Stimulated activated naive CD4-positive, alpha-beta T cell (primary cell): Measurements from ENCODE around the gene WASF2.
A peak's percentile ranks its signal among the peaks of the same experiment; 100 is the strongest.
"Not testable (repeated sequence)": the region's sequence is repeated elsewhere in the genome, so short reads cannot be mapped to it uniquely, and the experiment has no call there.

ENCODE experiments used
- DNase-seq, 6 experiments: peaks; one replicate each; lab custom pipeline; 2025; lab: John Stamatoyannopoulos, UW

The WASF2 gene

DNA sequence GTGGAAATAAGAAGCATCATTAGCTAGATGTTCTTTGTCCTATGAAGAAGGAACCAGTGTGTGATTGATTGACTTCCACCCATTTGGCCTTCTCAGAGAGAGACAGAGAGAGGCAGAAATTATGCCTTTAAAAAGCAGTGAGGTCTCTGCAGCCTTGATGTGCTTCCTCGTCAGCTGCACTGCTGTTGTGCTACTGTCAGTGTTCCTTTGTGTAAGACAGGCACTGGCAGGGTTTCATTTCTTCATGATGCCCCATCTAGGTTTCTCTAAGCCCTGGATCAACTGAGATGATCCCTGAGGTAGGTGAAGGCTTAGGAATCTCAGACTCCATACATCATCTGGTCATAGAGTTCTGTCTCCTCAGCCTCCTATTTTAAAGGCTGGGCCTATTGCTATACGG, 62.6 kb downstream of the WASF2 start:
- DNase-seq = no peak

DNA sequence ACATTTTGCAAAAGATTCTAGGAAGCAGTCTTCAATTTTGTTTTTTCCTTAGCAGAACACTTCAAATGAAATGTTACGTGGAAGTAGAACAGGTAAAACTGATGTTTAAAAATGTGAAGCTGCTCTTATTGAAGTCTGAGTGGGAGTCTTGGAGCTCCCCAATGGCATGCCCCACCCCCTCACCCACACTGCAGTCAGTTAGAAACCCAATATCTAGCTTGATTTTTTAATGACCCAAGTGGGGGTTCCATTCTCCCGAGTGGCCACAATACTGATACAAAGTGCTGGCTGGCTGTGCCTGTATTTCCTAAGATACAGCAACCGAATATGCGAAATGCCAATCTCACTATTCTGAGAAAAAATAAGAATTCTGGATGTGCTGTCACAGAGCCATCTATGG, 66.3 kb downstream of the WASF2 start:
- DNase-seq = no peak

DNA sequence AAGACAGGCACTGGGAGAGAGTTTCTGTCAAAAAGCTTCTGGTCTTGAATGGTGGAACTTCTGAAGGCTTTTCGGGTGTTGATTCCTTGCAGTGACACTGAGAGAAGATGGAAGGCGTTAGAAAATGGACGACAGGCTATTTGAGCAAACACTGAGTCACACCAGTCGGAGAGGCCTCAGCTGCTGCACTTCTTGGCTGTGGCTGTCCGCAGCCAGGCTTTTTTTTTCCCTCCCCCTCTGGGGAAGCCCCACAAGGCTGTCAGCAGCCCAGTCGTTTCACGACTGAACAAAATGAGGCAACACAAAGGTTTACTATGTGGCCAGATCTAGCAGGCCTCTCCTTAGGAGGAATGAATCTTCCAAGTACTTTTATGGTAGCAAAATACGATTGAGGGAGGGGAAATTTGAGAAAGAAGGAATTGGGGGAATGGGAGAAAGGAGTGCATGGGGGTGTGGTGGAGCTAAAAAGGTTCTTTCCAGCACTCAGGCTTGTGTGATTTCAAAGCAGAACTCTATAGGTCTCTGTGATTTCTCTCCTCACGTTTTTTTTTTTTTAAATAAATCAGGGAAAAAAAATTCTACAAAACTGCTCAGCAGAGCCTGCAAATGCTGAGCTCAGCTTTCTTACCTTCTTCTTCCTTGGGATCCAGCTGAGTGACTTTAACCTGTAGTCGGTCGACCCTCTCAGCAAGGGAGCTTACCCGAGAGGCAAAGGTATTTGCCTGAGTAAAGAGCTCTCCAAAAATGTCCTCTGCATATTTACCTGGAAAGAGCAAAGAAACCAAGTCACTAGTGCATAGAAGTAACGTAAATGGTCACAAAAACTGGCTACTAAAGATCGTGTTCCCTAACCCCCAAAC, 71.4 kb downstream of the WASF2 start:
- no peak for DNase-seq

- no peak for DNase-seq
These were observed 72.3 kb downstream of the WASF2 start for GRCh38 chr1:27417713-27418112.

GRCh38 chr1:27416387-27417111, 73.4 kb downstream of the WASF2 start:
- peak; percentile 10 to 62 (median 46) for DNase-seq

GRCh38 chr1:27414091-27414490, 75.9 kb downstream of the WASF2 start:
- no peak for DNase-seq

GRCh38 chr1:27413004-27413403, 77.0 kb downstream of the WASF2 start:
- DNase-seq = no peak

DNA sequence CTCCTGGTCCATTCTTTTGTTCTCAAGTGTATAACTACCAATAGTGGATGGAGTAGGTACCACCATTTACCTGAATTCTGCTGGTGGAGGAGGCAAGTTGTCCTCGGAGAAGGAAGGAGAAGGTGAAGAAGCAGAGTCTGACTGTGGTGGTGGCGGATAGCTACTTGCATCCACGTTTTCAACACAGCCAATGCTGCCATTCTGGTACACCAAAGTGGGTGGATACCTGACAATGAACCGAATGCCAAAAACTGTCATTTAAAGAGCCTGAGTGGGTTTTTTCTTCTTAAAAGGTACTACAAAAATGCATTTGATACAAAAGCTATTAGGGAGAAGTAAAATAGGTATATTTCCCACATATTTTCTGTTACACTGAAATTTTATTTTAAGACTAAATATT, 77.5 kb downstream of the WASF2 start:
- DNase-seq = no peak

- DNase-seq = no peak
These were observed 79.3 kb downstream of the WASF2 start for GRCh38 chr1:27410709-27411108.

DNA sequence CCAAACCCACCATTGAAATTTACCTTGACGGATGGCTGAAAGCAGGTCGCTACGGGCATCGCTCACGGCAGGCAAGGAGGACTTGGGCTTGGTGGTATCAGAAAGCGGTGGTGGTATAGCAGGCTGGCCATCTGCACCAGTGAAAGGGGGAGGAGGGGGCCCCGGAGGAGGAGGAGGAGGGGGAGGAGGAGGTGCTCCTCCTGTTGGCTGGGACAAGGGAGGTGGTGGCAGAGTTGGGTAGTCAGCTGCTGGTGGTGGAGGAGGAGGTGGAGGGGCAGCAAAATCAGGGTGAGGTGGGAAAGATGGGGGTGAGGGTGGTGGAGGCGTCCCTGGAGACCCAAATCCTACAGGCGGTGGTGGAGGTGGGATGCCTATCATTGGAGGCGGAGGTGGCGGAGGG, 80.3 kb downstream of the WASF2 start:
- no peak for DNase-seq

DNA sequence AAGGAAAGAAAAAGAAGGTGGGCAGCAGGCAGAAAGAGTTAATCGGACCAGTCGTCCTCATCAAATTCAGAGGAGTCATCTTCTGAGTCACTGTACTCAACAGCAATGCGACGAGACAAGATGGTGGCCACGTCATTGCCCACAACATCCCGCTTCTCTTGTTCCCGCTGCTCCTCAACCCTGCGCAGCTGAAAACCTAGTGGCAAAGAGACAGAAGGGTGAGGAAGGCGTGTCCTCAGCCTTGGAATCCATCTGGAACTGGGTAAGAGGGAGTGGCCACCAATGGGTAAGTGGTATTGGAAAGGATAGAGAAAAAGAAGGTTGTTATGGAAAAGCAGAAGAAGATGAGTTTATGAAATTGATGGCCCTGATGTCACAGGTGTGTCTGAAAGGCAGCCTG, 81.8 kb downstream of the WASF2 start:
- DNase-seq = no peak

DNA sequence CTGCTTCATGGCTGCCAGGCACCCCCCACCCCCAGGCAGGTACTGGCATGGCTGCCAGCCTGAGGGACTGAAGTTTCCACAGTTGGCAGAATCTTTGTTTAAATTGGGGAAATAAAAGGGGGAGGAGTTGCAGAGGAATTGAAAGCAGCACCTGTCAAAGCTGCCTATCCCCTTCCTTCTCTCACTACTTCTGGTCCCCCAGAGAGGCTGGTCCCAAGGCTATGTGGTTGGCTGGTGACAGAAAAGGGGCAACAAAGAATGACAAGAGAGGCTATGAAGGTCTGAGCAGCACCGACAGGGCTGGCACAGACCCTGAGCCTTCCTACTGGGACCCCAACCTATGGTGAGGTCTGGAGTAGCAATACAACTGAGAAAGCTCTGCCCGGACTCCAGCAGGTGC, 83.2 kb downstream of the WASF2 start:
- not testable (repeated sequence) for DNase-seq

DNA sequence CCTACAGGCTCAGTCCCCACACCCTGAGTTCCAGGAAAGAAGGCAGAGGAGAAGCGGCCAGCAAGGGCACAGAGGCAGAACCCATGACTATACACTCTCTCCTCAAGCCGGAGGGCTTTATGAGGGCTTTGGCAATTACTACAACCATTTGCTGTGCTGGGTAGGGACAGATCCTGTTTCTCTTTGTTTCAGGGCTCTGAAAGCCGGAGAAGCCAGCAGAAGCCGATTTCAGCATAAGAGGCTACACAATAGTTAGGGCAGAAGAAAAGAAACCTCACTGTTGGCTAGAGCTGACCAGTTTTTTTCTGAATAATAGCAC, 83.6 kb downstream of the WASF2 start:
- no peak for DNase-seq

- DNase-seq = not testable (repeated sequence)
These were observed 84.2 kb downstream of the WASF2 start for GRCh38 chr1:27405598-27406361.

DNA sequence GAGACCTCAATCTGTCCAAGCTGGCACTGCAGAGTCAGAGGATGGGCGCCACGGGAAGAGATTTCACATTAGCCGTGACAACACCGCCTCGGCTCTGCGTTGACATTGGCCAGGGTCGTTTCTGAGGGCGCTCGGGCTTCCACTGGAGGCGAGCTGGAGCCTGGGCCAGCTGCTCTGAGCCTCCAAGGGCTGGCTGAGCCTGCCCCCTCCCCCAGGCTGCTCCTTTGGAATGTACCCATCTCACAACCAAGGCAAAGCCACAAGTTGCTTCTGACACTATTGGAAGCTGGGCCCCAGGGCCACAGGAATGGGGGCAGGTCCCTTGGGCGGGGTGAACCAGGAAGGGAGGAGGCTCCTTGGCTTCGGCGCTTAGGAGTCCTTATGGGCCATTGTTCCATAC, 84.9 kb downstream of the WASF2 start:
- DNase-seq = no peak

GRCh38 chr1:27403931-27404330, 86.0 kb downstream of the WASF2 start:
- no peak for DNase-seq

DNA sequence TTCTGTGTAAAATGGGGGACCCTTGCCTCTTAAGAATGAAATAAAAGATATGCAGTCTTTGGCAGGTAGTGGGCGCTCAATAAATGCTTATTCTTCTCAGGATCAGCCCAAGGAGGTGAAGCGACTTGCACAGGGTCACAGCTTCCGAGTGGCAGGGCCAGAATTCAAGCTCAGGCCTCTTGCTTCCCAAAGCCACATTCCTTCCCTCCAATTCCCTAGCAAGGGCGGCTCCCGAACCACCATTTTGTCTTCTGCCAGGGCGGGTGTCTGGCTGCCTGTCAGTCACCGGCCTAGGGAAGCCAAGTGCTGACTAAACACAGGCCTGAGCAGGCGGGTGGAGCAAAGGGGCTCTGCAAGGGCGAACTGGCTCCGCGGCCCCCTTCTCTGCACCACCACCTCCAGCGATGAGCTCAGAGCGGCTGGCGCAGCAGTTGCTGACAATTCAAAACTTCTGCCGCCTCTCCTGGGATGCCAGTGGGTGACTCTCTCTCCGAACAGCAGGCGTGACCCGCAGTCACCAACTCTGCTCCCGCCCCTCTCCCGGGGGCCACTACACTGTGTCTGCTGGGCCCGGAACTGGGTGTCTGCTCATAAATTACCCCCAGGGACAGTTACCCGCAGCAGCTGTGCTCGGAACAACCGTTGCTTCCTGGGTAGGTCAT, 86.8 kb downstream of the WASF2 start:
- DNase-seq = peak in 5 of 6 experiments; percentile 11 to 53 (median 34)

GRCh38 chr1:27402349-27402754, 87.6 kb downstream of the WASF2 start:
- peak in 2 of 6 experiments; percentile 13 to 15 for DNase-seq

DNA sequence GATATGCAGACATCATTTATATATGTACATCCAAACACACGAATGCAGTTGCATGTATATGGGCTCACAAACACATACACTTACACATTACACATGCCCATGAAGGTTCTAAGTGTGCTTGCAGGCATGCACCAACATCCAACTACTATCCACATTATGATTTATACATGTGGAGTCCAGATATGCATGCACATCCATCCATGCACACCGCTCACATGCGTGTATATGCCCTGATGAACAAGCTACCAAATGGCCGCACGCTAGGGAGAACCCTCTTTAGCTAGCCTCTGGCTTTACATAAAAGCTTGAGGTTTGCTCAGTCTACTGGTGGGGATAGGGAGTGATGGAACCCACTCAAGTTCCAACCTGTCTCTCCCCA, 89.0 kb downstream of the WASF2 start:
- DNase-seq = no peak

- DNase-seq = no peak
These were observed 89.6 kb downstream of the WASF2 start for GRCh38 chr1:27400082-27400962.
